ENCODE measurements around the gene FAM219A. TPM values are rescaled to one million over a fixed set of nuclear protein-coding genes. Genes with fewer than 3 reads are reported as not detected.
"Not testable (repeated sequence)": the region's sequence is repeated elsewhere in the genome, so short reads cannot be mapped to it uniquely, and the experiment has no call there.

The FAM219A gene
- total RNA-seq, 1 experiment from 2014 or later: 17.1 TPM

- Histone ChIP-seq H3K9me3 (ENCODE audit: low read length) (no peaks in the 10 kb centered on the region), H3K4me1 (ENCODE audit: insufficient read depth, low read length) (peaks cover 7% of the 10 kb centered on the region), H3K79me2 (ENCODE audit: low read length) (no peaks in the 10 kb centered on the region), H3K27ac (ENCODE audit: low read length) (no peak overlapping the region), H2AFZ (ENCODE audit: low read length) (no peak overlapping the region), H3K36me3 (ENCODE audit: low read depth, low read length) (no peaks in the 10 kb centered on the region), H3F3A (ENCODE audit: low read length, unreplicated experiment) (no peaks in the 10 kb centered on the region), H3K9ac (ENCODE audit: low read length) (no peak overlapping the region), H3K4me3 (ENCODE audit: low read length) (no peak overlapping the region), H3K9me2 (replicated peaks; ENCODE audit: low read length) (no peaks in the 10 kb centered on the region), H4K20me1 (ENCODE audit: low read length) (no peaks in the 10 kb centered on the region), H3K27me3 (ENCODE audit: low read length) (no peaks in the 10 kb centered on the region), H3K4me2 (ENCODE audit: low read length) (no peak overlapping the region)
- intact Hi-C loops (cut with micrococcal nuclease): no loop called here
- ChIA-PET CTCF (no interaction called here), POLR2A (ENCODE audit: unreplicated experiment) (no interaction called here)
- ATAC-seq: no peak
- TF ChIP-seq EZH2phosphoT487 (IDR thresholded peaks at IDR 0.05; ENCODE audit: borderline replicate concordance, low read length) (no peak), CTCF (conservative IDR thresholded peaks at IDR 0.05; ENCODE audit: low read depth, low read length) (no peak), EZH2 (IDR thresholded peaks at IDR 0.05; ENCODE audit: low read length, unreplicated experiment) (no peak)
- BruUV-seq (replicated peaks): no TSS peak
- no peak for DNase-seq
Measured at GRCh38 chr9:34370335-34370969, 87.9 kb downstream of the FAM219A start.

- Histone ChIP-seq H3K9me2 (replicated peaks; ENCODE audit: low read length) (no peaks in the 10 kb centered on the region), H3F3A (ENCODE audit: low read length, unreplicated experiment) (no peaks in the 10 kb centered on the region), H3K79me2 (ENCODE audit: low read length) (no peaks in the 10 kb centered on the region), H3K4me1 (ENCODE audit: insufficient read depth, low read length) (no peaks in the 10 kb centered on the region), H3K27me3 (ENCODE audit: low read length) (no peaks in the 10 kb centered on the region), H3K36me3 (ENCODE audit: low read depth, low read length) (no peaks in the 10 kb centered on the region), H3K4me2 (ENCODE audit: low read length) (no peak overlapping the region), H3K9ac (ENCODE audit: low read length) (no peak overlapping the region), H3K9me3 (ENCODE audit: low read length) (no peaks in the 10 kb centered on the region), H3K27ac (ENCODE audit: low read length) (no peak overlapping the region), H4K20me1 (ENCODE audit: low read length) (no peaks in the 10 kb centered on the region), H3K4me3 (ENCODE audit: low read length) (no peak overlapping the region), H2AFZ (ENCODE audit: low read length) (no peak overlapping the region)
- ChIA-PET POLR2A (ENCODE audit: unreplicated experiment) (no interaction called here), CTCF (no interaction called here)
- ATAC-seq: no peak
- BruUV-seq (replicated peaks): no TSS peak
- TF ChIP-seq CTCF (conservative IDR thresholded peaks at IDR 0.05; ENCODE audit: low read depth, low read length) (no peak), EZH2phosphoT487 (IDR thresholded peaks at IDR 0.05; ENCODE audit: borderline replicate concordance, low read length) (no peak), EZH2 (IDR thresholded peaks at IDR 0.05; ENCODE audit: low read length, unreplicated experiment) (no peak)
- intact Hi-C loops (cut with micrococcal nuclease): no loop called here
- DNase-seq: no peak
Measured at GRCh38 chr9:34369636-34370035, 88.7 kb downstream of the FAM219A start.

- DNase-seq; H3K79me2 ChIP-seq (ENCODE audit: low read length); H3K27me3 ChIP-seq (ENCODE audit: low read length); H3K4me1 ChIP-seq (ENCODE audit: insufficient read depth, low read length); H2AFZ ChIP-seq (ENCODE audit: low read length); H3K9me2 ChIP-seq (replicated peaks; ENCODE audit: low read length); ATAC-seq; H3K36me3 ChIP-seq (ENCODE audit: low read depth, low read length); CTCF ChIA-PET; H3K27ac ChIP-seq (ENCODE audit: low read length); intact Hi-C loops (cut with micrococcal nuclease); H3K4me3 ChIP-seq (ENCODE audit: low read length); H3K9me3 ChIP-seq (ENCODE audit: low read length); H3K4me2 ChIP-seq (ENCODE audit: low read length); H3K9ac ChIP-seq (ENCODE audit: low read length); BruUV-seq (replicated peaks); H3F3A ChIP-seq (ENCODE audit: low read length, unreplicated experiment); POLR2A ChIA-PET (ENCODE audit: unreplicated experiment); H4K20me1 ChIP-seq (ENCODE audit: low read length): not testable (repeated sequence)
Measured at GRCh38 chr9:34368796-34369195, 89.6 kb downstream of the FAM219A start.

GRCh38 chr9:34367751-34368410 is 90.5 kb downstream of the FAM219A start:
- intact Hi-C loops (cut with micrococcal nuclease); ATAC-seq; CTCF ChIA-PET; H2AFZ ChIP-seq (ENCODE audit: low read length); H3K27me3 ChIP-seq (ENCODE audit: low read length); H3K27ac ChIP-seq (ENCODE audit: low read length); H3K9me3 ChIP-seq (ENCODE audit: low read length); H3K4me3 ChIP-seq (ENCODE audit: low read length); H3F3A ChIP-seq (ENCODE audit: low read length, unreplicated experiment); H3K4me1 ChIP-seq (ENCODE audit: insufficient read depth, low read length); POLR2A ChIA-PET (ENCODE audit: unreplicated experiment); H4K20me1 ChIP-seq (ENCODE audit: low read length); H3K79me2 ChIP-seq (ENCODE audit: low read length); H3K4me2 ChIP-seq (ENCODE audit: low read length); DNase-seq; BruUV-seq (replicated peaks); H3K9me2 ChIP-seq (replicated peaks; ENCODE audit: low read length); H3K9ac ChIP-seq (ENCODE audit: low read length); H3K36me3 ChIP-seq (ENCODE audit: low read depth, low read length): not testable (repeated sequence)
